Ishikawa (cell line): Measurements from ENCODE around the gene EYA3.

ENCODE experiments used
- EGR1 ChIP-seq: IDR thresholded peaks from 2 replicates; pipeline ENCODE4 v1.6.1; 2012
- EP300 ChIP-seq: IDR thresholded peaks from 2 replicates; pipeline ENCODE4 v1.6.1; 2012; ENCODE audit warnings: borderline replicate concordance
- RAD21 ChIP-seq: IDR thresholded peaks from 2 replicates; pipeline ENCODE4 v1.6.1; 2012; ENCODE audit warnings: low read depth
- ZBTB7A ChIP-seq: IDR thresholded peaks from 2 replicates; pipeline ENCODE4 v1.6.1; 2012; ENCODE audit warnings: low read depth
- TF ChIP-seq, protein P1 (sequence below): IDR thresholded peaks from 2 replicates; pipeline ENCODE4 v1.6.1; 2012
- TF ChIP-seq, protein P2 (sequence below): IDR thresholded peaks from 2 replicates; pipeline ENCODE4 v1.6.1; 2012; ENCODE audit warnings: low read depth, mild to moderate bottlenecking

DNA sequence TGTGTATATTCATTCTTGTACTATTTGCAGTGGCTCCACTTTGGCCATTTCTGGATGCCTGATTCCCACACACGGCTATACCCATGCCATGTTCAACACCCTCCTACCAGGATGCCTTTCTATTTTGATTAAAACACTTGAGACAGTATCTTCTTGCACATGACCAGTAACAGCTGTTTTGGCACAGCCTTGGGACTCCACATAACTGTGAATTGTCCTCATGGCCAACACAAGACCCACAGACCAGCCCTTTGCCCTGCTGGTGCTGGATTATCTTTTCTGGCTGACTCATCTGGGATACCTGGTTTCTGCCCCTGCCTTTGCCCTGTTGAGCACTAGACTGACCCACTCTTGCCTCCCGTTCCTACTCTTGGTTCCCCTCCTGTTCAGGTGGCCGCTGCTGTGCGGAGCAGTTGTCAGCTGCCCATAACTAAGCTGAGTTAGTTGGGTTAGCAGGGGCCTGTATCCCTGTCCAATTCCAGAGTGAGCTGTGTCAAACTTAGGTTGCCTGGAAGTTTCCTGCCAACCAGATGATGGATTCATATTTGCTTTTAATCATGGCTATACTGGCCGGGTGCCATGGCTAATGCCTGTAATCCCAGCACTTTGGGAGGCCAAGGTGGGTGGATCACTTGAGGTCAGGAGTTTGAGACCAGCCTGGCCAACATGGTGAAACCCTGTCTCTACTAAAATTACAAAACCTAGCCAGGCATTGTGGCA lies 10.8 kb upstream of the EYA3 start:
- TF ChIP-seq, protein P1, sequence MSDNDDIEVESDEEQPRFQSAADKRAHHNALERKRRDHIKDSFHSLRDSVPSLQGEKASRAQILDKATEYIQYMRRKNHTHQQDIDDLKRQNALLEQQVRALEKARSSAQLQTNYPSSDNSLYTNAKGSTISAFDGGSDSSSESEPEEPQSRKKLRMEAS, result no peak
- TF ChIP-seq EGR1, result no peak
- TF ChIP-seq, protein P2, sequence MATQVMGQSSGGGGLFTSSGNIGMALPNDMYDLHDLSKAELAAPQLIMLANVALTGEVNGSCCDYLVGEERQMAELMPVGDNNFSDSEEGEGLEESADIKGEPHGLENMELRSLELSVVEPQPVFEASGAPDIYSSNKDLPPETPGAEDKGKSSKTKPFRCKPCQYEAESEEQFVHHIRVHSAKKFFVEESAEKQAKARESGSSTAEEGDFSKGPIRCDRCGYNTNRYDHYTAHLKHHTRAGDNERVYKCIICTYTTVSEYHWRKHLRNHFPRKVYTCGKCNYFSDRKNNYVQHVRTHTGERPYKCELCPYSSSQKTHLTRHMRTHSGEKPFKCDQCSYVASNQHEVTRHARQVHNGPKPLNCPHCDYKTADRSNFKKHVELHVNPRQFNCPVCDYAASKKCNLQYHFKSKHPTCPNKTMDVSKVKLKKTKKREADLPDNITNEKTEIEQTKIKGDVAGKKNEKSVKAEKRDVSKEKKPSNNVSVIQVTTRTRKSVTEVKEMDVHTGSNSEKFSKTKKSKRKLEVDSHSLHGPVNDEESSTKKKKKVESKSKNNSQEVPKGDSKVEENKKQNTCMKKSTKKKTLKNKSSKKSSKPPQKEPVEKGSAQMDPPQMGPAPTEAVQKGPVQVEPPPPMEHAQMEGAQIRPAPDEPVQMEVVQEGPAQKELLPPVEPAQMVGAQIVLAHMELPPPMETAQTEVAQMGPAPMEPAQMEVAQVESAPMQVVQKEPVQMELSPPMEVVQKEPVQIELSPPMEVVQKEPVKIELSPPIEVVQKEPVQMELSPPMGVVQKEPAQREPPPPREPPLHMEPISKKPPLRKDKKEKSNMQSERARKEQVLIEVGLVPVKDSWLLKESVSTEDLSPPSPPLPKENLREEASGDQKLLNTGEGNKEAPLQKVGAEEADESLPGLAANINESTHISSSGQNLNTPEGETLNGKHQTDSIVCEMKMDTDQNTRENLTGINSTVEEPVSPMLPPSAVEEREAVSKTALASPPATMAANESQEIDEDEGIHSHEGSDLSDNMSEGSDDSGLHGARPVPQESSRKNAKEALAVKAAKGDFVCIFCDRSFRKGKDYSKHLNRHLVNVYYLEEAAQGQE, result no peak
- TF ChIP-seq RAD21, result no peak
- TF ChIP-seq ZBTB7A, result no peak
- TF ChIP-seq EP300, result no peak
